GM18870 (cell line): ENCODE measurements around the gene RSU1.
A peak's percentile ranks its signal among the peaks of the same experiment; 100 is the strongest.
"Not testable (repeated sequence)": the region's sequence is repeated elsewhere in the genome, so short reads cannot be mapped to it uniquely, and the experiment has no call there.

Source experiments
- ATAC-seq: cut with Tn5 transposase; IDR thresholded peaks from one replicate; pipeline ENCODE4 v1.9.1; 2021; ENCODE audit warnings: moderate library complexity; ENCODE audit not compliant: unreplicated experiment

The RSU1 gene

DNA sequence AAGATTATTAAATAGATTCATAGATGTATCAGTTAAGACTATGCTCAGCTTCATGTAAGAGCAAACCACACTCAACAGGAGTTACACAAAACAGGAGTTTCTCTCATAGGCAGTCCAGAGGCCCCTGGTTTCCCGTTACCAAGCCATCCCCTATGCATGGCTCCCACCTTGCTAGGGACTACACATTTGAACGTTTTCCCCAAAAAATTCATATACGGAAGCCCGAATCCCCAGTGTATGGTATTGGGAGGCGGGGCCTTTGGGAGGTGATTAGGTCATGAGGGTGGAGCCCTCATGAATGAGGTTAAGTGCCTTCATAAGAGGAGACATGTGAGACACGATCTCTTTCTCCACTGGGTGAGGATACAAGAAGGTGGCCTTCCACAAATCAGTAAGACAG lies 29.1 kb downstream of the RSU1 start:
- ATAC-seq: peak; percentile 17

DNA sequence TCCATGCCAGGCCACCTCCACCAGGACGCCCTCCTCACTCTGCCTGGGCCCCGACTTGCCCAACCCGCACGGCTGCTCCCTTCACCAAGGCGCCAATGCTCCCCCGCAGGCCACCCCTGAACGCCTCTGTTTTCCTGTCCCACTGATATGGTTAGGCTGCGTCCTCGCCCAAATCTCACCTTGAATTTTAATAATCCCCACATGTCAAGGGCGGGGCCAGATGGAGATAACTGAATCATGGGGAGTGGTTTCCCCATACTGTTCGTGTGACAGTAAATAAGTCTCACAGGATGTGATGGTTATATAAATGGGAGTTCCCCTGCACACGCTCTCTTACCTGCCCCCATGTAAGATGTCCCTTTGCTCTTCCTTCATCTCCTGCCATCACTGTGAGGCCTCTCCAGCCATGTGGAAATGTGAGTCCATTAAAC lies 29.8 kb downstream of the RSU1 start:
- ATAC-seq: peak; percentile 66

DNA sequence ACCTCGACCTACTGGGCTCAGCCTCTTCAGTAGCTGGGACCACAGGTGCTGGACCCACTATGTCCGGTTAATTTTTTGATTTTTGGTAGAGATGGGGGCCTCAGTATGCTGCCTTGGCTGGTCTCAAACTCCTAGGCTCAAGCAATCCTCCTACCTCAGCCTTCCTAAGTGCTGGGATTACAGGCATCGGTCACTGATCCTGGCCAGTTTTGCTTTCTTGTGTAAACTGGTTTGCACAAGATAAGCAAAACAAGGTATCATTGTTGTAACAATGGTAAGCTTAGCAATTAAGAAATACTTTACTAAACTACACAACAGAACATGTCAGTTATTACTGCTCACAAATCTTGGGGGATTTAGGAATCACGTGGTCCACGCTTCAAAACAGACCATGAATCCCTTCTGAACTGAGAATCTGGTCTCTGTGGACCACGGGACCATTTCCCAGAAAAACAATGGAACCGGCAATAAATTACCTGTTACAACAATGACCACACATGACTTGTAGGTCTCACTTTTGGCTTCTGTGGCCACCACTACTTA lies 36.8 kb downstream of the RSU1 start:
- ATAC-seq: no peak

DNA sequence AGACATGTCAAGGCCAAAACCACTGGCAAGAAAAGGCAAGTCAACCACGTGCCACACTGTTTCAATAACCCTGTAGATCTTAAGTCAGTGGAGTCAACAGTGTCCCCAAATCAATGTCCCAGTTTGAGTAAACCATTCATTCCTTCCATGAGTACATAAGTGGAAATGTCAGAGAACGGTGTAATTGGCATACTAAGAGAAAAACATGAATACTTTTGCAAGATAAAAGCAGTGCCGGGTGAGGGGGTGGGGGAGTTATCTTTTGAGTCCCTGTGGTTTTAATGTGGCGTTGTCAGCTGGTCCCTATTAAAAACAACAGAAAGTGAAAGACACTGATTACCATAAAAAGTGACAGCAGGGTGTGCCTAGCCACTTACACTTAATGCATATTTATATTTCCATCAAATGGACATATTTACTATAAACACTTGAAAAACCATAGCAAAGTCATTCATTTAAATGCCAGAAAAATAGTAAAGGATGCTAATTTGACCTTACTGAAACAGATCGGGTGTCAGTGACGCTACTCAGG lies 37.8 kb downstream of the RSU1 start:
- ATAC-seq: peak; percentile 60

DNA sequence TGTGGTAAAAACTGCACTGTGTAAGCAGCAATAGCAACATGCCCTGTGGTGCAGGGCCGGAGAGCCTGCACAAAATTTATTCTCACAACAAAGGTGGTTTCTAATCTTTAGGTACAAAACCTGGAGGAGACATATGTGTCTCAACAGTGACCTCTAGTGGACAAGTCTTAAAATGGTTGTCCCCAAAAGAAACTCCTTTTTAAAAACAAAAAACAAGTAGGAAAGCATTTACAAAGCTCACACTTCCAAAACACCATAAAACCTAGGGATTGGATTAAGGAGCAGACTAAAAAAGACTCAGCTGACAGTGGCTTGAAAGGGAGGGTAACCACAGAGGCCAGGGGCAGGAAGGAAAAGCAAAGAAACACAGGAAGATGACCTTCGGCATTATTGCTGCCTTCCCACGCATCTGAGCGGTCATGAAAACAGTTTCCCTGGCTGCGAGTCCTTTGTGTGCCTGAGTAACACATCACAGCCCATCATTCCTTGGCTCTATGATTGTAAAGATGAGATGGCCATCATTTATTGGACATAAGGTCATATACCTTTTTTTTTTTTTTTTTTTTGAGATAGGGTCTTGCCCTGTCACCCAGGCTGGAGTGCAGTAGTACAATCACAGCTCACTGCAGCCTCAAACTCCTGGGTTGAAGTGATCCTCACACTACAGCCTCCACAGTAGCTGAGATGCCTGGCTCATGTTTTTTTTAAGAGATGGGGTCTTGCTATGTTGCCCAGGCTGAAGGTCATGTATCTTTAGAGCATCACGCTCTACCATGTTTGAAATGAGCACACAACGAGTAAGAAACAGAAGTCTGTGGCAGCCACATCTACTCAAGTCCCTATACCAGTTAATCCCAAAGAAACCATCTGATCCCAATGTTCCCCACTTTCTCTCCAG lies 39.5 kb downstream of the RSU1 start:
- ATAC-seq: no peak

DNA sequence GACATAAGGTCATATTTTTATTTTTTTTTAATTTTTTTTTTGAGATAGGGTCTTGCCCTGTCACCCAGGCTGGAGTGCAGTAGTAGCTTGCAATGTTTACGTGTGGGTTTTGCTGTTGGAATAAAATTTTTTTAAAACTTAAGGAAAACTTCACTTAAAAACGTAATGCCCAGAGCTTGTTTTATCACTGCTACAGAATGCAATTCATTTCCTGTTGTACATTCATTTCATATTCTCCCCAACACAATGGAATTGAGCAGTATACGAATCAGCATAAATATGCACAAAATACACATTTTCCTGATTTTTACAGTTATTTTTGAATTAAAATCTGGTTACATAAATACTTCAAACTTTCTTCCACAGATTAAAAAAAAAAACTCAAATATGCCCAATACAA lies 40.3 kb downstream of the RSU1 start:
- no peak for ATAC-seq

DNA sequence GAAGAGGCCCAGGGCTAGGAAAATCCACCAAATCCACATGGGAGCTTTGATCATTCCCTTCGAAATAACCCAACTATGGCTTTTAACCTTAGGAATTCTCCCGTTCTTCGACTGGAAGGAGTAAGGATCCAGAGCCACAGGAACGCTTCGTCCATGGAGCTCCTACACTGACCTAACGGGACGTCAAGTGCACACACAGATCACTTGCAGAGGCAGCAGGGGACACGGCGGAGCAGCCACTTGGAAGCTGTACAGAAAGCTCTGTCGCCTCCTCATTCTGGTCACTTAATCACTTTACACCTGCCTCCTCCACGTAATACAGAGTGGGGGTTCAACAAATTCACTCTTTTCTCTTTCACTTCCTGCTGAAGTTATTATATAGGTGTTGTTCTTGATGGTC lies 43.9 kb downstream of the RSU1 start:
- ATAC-seq: no peak

DNA sequence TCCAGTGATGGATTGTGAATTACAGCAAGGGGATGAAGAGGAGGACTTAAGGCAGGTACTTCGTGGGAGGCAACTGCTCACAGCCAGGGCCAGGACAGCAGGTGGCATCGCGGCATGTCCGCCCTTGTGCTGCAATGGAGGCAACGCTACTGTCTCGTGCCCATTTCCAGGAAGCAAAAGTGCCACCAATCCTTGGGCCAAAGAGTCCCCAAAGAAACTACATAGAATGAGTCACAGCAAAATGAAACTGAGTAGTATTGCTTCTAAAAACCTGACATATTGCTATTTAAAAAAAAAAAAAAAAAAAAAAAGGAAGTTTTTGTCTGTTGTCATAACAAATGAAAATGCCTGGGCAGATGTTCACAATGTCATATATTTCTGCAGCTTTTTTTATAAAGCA lies 46.6 kb downstream of the RSU1 start:
- ATAC-seq: peak; percentile 75

DNA sequence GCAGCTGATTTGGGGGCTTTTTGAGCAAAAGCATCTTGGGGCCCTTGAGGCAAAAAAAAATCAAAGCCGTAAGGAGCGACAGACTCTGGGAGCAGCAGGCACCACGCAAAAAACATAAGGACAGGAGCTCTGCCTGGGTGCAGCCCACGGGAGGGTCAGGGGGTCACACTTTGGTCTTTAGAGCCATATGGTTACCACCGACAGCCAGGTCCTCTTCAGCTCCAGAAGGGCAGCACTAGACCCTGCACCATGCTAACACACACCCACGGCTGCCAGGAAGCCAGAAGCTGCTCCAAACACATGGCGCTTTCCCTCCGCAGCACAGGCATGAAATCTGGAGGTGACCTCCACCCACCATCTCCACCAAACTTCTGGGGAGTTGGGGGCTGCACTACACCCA lies 47.1 kb downstream of the RSU1 start:
- ATAC-seq: no peak

DNA sequence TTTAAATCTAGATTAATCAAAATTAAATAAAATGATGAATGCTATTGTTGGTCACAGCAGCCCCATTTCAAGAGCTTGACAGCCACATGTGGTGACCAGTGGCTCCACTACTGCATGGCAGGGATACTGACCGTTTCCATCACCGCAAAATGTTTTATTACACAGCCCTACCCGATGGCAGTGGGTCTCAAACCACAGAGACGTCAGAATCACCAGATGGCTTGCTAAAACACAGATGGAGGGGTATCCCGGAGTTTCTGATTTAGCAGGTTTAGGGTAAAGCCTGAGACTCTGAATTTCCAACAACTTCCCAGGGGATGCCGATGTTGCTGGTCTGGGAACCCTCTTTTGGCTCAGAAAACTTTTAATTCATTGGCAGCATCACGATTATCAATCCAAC lies 47.9 kb downstream of the RSU1 start:
- ATAC-seq: no peak

DNA sequence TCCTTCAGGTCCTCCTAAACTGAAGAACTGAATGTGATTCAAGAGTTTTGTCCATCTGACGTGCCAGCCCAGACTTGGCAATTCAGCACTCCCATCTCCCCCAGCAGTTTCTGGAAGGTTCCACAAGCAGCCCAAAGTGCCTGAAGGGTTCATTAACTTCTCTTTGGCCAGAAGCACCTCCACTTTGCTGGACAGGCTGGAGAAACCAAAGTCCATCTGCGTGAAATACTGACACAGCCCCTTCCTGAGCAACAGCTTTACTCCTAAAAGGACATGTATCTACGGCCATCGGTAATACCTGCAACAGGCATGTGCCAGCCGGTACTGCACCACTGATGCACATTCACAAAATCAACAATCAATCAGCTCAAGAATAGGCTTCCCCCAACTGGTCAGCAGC lies 48.5 kb downstream of the RSU1 start:
- ATAC-seq: no peak

DNA sequence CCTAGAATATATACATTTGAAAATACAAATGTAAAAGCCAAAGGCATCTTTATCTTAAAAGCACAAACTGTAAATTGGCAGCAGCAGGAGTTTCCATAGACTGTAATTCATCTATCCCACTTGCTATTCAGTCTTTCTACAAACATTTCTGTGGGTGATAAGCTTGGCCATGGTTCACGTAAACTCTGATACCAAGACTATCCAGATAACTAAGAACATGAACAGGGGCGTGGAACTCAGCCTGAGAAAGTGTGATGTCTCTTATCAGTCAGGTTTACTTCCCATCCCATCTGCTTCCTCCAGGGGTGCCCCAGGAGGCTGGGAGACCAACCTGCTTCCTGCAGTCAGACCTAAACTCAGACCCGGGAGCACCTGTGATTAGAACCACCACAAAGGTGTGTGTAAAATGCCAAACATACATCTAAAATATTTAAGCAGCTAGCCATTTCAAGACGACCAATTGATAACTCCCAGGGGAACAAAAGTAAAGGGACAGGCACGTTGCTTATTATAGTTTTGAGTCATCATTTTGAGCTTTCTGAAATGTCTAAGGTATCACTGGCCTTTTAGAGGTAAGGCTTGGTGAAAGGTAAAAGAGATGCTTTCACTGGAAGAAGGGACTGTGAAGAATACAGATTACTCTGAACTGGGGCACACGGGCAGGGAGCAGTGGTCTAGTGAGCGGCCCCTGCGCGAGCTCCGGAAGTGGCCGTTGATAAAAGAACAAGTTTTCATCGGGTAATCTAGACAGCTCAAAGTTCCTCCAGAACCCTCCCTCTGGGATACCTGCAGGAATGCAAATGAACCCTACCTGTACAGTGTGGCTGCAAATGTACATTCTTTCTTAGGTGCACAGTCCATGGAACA lies 51.5 kb downstream of the RSU1 start:
- ATAC-seq: peak; percentile 65

DNA sequence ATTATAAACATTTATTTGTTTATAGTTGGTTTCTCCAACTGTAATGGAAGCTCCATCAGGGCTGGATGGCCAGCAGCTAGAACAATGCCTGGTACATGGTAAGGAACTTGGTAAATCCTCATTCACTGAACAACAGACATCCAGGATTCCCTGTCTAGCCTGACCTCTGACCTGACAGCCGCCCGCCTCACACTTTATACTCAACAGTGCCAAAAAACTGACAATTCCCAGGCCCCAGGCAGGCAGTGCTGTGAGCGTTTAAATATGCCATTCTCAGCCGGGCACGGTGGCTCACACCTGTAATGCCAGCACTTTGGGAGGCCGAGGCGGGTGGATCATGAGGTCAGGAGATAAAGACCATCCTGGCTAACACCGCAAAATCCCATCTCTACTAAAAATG lies 55.9 kb downstream of the RSU1 start:
- no peak for ATAC-seq

DNA sequence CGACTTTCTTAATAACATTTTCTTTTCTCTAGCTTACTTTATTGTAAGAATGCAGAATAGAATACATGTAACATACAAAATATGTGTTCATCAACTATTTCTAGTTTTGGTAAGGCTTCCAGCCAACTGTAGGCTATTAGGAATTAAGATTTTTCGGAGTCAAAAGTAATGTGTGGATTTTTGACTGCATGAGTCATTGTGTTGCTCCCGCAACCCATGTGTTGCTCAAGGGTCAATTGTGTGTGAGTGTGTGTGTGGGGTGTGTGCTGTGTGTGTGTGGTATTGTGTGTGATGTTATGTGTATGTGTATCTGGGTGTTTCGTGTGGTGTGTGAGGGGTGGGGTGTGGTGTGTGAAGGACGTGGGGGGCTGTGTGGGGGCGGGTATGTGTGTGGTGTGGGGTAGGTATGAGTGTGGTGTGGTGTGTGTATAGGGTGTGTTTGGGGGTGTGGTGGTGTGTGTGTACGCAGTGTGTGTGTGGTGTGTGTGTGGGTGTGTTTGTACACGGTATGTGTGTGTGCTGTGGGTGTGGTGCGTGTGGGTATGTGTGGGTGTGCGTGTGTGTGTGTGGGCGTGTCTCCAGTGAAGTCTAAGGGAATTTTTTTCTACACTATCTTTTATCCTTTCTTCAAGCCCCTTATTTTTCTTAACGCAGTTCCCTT lies 60.5 kb downstream of the RSU1 start:
- ATAC-seq: no peak

DNA sequence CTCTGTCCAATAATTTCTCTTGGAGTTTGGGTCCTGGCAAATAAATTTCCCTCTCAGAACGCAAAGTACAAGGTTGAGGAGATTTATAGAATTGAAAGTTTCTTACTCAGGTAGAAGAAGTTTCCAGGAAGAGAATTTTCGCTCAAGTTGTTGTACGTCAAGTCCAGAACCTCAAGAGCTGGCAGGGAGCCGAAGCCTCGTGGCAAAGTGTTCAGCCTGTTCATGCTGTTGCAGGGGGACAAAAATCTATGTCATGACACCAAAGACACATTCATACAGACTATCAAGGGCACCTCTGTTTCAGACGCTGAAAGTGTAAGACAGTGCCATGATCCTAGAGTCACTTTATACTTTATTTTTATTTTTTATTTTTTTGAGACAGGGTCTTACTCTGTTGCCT lies 62.5 kb downstream of the RSU1 start:
- no peak for ATAC-seq

DNA sequence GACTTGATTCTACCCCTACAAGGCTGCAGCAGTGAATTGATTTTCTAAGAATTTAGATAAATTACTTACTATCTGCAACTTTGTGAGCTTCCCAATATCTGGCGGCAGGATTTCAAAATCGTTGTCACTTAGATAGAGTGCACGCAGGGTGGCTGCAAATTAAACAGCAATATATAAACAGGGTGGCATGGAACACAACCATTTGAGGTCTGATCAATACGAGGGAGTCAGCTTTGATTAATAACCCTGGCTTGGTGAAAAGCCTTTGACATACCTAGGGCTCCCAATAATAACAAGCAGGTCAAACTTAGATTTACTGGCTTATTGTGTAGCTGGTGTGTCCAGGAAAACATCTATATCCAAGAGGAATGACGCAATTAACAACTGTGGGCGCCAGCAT lies 64.4 kb downstream of the RSU1 start:
- not testable (repeated sequence) for ATAC-seq

DNA sequence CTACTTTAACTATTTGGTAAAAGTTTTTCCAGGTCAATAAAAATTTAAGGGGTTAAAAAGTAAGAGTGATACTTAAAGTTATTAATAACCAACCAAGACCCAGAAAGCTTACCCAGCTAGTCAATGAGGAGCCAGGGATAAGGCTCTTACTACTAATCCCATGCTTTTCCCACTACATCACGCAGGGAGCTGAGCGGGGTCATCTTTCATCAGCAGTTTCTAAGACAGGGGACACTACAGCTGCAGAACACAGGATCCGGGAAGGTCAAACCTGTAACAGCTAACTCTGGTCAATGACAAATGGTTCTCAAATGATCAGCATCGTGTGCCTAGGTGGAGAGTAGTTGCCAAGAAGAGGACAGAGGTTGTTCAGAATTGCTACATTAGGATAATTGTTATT lies 65.1 kb downstream of the RSU1 start:
- ATAC-seq: no peak

DNA sequence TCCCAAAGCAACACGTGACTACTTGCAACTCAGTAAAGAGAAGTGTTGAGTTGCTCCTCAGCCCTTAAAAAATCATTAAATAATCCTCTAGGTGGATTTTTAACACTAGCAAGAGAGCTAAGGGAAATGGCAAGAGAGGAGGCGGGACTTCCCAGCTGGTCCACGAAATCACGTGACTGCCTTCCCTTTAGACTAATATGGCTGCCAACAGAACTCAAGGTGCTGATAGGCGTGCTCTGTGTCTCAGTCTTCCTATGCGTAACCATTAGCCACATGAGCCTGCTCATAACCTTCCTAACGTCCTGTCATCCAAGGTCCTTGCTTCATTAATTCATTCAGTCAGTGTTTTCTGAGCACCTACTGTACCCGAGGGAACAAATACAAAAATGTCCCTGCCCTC lies 66.0 kb downstream of the RSU1 start:
- ATAC-seq: no peak

DNA sequence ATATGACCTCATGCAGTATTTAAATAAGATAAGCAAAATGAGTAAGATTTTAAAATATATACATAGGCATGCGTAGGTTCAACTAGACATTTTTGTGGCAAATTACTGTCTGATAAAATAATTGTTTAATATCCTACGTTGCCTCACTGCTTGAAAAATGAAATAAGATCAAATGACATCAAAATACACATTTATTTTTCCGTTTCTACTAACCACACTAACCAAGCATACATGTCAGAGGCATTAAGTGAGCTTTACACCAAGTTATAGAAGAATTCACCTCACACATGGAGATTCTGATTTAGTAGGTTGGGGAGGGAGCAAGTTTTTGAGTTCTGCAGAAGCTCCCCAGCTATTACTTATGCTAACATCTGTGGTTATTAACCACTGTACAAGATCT lies 66.8 kb downstream of the RSU1 start:
- no peak for ATAC-seq

DNA sequence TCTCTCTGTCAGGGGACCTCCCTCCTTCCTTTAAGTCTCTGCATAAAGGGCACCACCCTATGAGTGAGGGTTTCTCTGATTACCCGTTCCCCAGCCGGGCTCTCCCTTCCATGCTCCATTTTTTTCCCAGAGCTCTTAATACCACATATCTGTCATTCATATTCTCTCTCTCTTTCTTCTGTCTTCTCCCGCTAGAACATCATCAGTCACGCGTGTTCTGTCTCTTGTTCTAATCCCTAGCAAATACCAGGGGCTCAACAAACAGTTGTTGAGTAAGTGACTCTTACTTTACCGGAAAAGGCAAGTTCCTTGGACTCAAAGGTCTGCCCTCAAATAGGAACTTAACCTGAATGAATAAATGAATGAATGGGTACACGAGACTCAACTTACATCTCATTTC lies 68.5 kb downstream of the RSU1 start:
- no peak for ATAC-seq

DNA sequence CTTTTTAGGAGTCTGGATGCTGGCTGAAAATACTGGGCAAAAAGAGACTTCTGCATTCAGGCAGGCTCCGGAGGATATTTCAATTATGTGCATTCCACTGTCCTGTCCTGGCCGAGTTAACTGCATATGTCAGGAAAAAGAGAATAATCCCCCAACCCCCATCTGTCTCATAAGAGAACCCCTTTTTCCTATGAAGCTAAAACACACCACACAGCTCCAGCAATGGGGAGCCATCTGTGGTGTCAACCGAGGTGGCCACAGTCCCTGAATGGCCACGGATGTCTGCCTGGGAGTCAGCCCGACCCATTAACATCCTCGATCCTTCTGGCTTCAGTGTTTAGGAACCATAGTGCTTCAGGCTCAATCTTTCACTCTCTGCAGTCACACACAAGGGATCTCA lies 70.4 kb downstream of the RSU1 start:
- no peak for ATAC-seq
